SK-N-SH (cell line): ENCODE measurements around the gene SEZ6L. TPM values are rescaled to one million over a fixed set of nuclear protein-coding genes. Genes with fewer than 3 reads are reported as not detected.

Experiments
- CTCF ChIA-PET: fragments of 300-600, 350-600 bp; formaldehyde crosslinking; extraction: SDS; loops from one replicate; lab custom pipeline; 2021; lab: Yijun Ruan, JAX
- POLR2A ChIA-PET: fragments of 350-600 bp; sonication (Branson Sonifier 250); formaldehyde crosslinking; extraction: SDS; loops from one replicate; lab custom pipeline; 2020; ENCODE audit warnings: antibody characterized with exemption, inconsistent platforms; lab: Yijun Ruan, JAX
- DNase-seq: peaks from one replicate; pipeline ENCODE4 v3.0.0; 2012
- H2AFZ ChIP-seq: fragments of 200-600 bp; sonication (generic); 2 replicates; pipeline ENCODE4 v1.8.1; 2016; ENCODE audit warnings: antibody characterized with exemption, mild to moderate bottlenecking, low read depth
- H3F3A ChIP-seq: fragments of 200-600 bp; sonication (generic); replicated peaks from 2 replicates; pipeline ENCODE3; 2016; ENCODE audit warnings: antibody characterized with exemption, mild to moderate bottlenecking; ENCODE audit not compliant: insufficient read depth
- H3K27ac ChIP-seq, 2 experiments: fragments of 200-500 bp in 1 of 2; fragments of 200-600 bp in 1 of 2; sonication (Bioruptor generic) in 1 of 2; sonication (generic), shearing (Covaris generic) in 1 of 2; 2 replicates each; pipeline versions ENCODE4 v1.5.1 to v1.6.1; 2014 to 2016; ENCODE audit warnings: low read depth in 2 of 2, inconsistent platforms in 1 of 2, low read length in 1 of 2, mild to moderate bottlenecking in 1 of 2, mixed read lengths in 1 of 2
- H3K27me3 ChIP-seq: fragments of 200-600 bp; sonication (generic), shearing (Covaris generic); 2 replicates; pipeline ENCODE4 v1.6.1; 2016; ENCODE audit warnings: mixed run types; ENCODE audit not compliant: insufficient read depth
- H3K36me3 ChIP-seq, 2 experiments: fragments of 200-500 bp in 1 of 2; fragments of 200-600 bp in 1 of 2; sonication (Bioruptor generic) in 1 of 2; sonication (generic) in 1 of 2; replicated peaks in 1 of 2; 2 replicates each; pipeline versions ENCODE3 to v1.5.1; 2014 to 2016; ENCODE audit warnings: low read length in 1 of 2, mild to moderate bottlenecking in 1 of 2; ENCODE audit not compliant: insufficient read depth in 2 of 2, control insufficient read depth in 1 of 2
- H3K4me1 ChIP-seq, 2 experiments: fragments of 200-500 bp in 1 of 2; fragments of 200-600 bp in 1 of 2; sonication (Bioruptor generic) in 1 of 2; sonication (generic), shearing (Covaris generic) in 1 of 2; 2 replicates each; pipeline versions ENCODE4 v1.5.1 to v1.6.1; 2014 to 2016; ENCODE audit warnings: low read depth in 1 of 2, low read length in 1 of 2, mixed run types in 1 of 2; ENCODE audit not compliant: insufficient read depth in 2 of 2, control insufficient read depth in 1 of 2
- H3K4me2 ChIP-seq: fragments of 200-600 bp; sonication (generic), shearing (Covaris generic); 2 replicates; pipeline ENCODE4 v1.6.1; 2017; ENCODE audit warnings: mixed run types
- H3K4me3 ChIP-seq, 2 experiments: fragments of 200-500 bp in 1 of 2; fragments of 200-600 bp in 1 of 2; sonication (Bioruptor generic) in 1 of 2; sonication (generic), shearing (Covaris generic) in 1 of 2; 2 replicates each; pipeline versions ENCODE4 v1.5.1 to v1.8.1; 2014 to 2016; ENCODE audit warnings: low read depth in 2 of 2, inconsistent platforms in 1 of 2, low read length in 1 of 2, mild to moderate bottlenecking in 1 of 2, mixed read lengths in 1 of 2, moderate library complexity in 1 of 2
- H3K79me2 ChIP-seq: fragments of 200-600 bp; sonication (generic); 2 replicates; pipeline ENCODE4 v1.8.1; 2017; ENCODE audit warnings: mild to moderate bottlenecking; ENCODE audit not compliant: insufficient read depth
- H3K9ac ChIP-seq: fragments of 200-600 bp; sonication (generic); 2 replicates; pipeline ENCODE4 v1.6.1; 2017; ENCODE audit warnings: mixed run types
- H3K9me2 ChIP-seq: fragments of 200-600 bp; sonication (generic); 2 replicates; pipeline ENCODE4 v1.6.1; 2017; ENCODE audit warnings: mixed run types
- H3K9me3 ChIP-seq: fragments of 200-600 bp; sonication (generic); 2 replicates; pipeline ENCODE4 v1.6.1; 2017; ENCODE audit warnings: mixed run types, mild to moderate bottlenecking, moderate library complexity
- H4K20me1 ChIP-seq: fragments of 200-600 bp; sonication (generic); 2 replicates; pipeline ENCODE4 v1.6.1; 2017; ENCODE audit warnings: mild to moderate bottlenecking, mixed run types; ENCODE audit not compliant: insufficient read depth
- CTCF ChIP-seq: fragments of 200-600 bp; sonication (generic); IDR thresholded peaks from 2 replicates; pipeline ENCODE4 v1.6.1; 2017; ENCODE audit warnings: antibody characterized with exemption, mild to moderate bottlenecking, moderate library complexity
- FOXJ3 ChIP-seq: sonication (generic); formaldehyde crosslinking; IDR thresholded peaks from 2 replicates; pipeline ENCODE4 v1.5.1; 2020; ENCODE audit warnings: mild to moderate bottlenecking, missing genetic modification reagents
- GABPA ChIP-seq: IDR thresholded peaks from 2 replicates; pipeline ENCODE4 v1.4.0; 2012; ENCODE audit warnings: low read depth, mild to moderate bottlenecking
- JUND ChIP-seq: IDR thresholded peaks from 2 replicates; pipeline ENCODE4 v1.4.0; 2012
- MAX ChIP-seq: IDR thresholded peaks from 2 replicates; pipeline ENCODE4 v1.4.0; 2012; ENCODE audit warnings: low read depth
- MEF2A ChIP-seq: IDR thresholded peaks from 2 replicates; pipeline ENCODE4 v1.4.0; 2012; ENCODE audit warnings: low read depth, borderline replicate concordance
- MXI1 ChIP-seq: IDR thresholded peaks from 2 replicates; pipeline ENCODE4 v1.6.1; 2012; ENCODE audit warnings: mild to moderate bottlenecking, low read depth, low read length, improper control_type of control experiment
- PBX3 ChIP-seq: IDR thresholded peaks from 2 replicates; pipeline ENCODE4; 2012
- RAD21 ChIP-seq: IDR thresholded peaks from 2 replicates; pipeline ENCODE4 v1.6.1; 2012; ENCODE audit warnings: mild to moderate bottlenecking, low read length
- RCOR1 ChIP-seq: fragments of 150-350 bp; IDR thresholded peaks from 2 replicates; pipeline ENCODE4 v1.6.1; 2017; ENCODE audit warnings: antibody characterized with exemption, low read length
- REST ChIP-seq: IDR thresholded peaks from 2 replicates; pipeline ENCODE4 v1.6.1; 2012; ENCODE audit warnings: mild to moderate bottlenecking, low read depth, low read length, moderate library complexity
- RXRA ChIP-seq: IDR thresholded peaks from 2 replicates; pipeline ENCODE4 v1.4.0; 2012; ENCODE audit warnings: low read depth, mild to moderate bottlenecking, borderline replicate concordance
- SMC3 ChIP-seq: IDR thresholded peaks from 2 replicates; pipeline ENCODE4 v1.6.1; 2012; ENCODE audit warnings: low read depth, low read length, improper control_type of control experiment
- TAF1 ChIP-seq: IDR thresholded peaks from 2 replicates; pipeline ENCODE4 v1.6.1; 2012; ENCODE audit warnings: low read depth, mild to moderate bottlenecking, low read length, moderate library complexity, borderline replicate concordance
- TEAD4 ChIP-seq: IDR thresholded peaks from 2 replicates; pipeline ENCODE4 v1.4.0; 2012; ENCODE audit warnings: mild to moderate bottlenecking, borderline replicate concordance; ENCODE audit not compliant: insufficient read depth
- YY1 ChIP-seq: IDR thresholded peaks from 2 replicates; pipeline ENCODE4 v1.4.0; 2012; ENCODE audit warnings: low read depth, mild to moderate bottlenecking
- WGBS: methylation state at CpG from one replicate; pipeline ENCODE4 v1.1.6; 2017; ENCODE audit warnings: low lambda C conversion rate; 5-methylcytosine and 5-hydroxymethylcytosine counted together
- polyA plus RNA-seq, 3 experiments: library from polyadenylated mRNA; depleted of rRNA; stranded (reverse); fragments of >200 nt; gene quantifications; 2 replicates each; pipeline ENCODE4 v1.2.3, GENCODE V29; 2012

The SEZ6L gene
- polyA plus RNA-seq, 1 of the 3 experiments (the other 2 are of a cell fraction) = 0.10 TPM

- POLR2A ChIA-PET = no interaction called here
- DNase-seq = no peak
- Histone ChIP-seq H3K79me2 (no peaks in the 10 kb centered on the region), H3K9me2 (no peaks in the 10 kb centered on the region), H3K9ac (no peak overlapping the region), H3K4me1 (peaks cover 6 to 7% of the 10 kb centered on the region in 2 experiments; a peak in 2 of 4 replicates), H3F3A (no peaks in the 10 kb centered on the region), H3K36me3 (no peaks in the 10 kb centered on the region), H3K9me3 (no peaks in the 10 kb centered on the region), H4K20me1 (no peaks in the 10 kb centered on the region), H3K27ac (no peak overlapping the region), H3K4me2 (no peak overlapping the region), H3K4me3 (no peak overlapping the region), H3K27me3 (no peaks in the 10 kb centered on the region), H2AFZ (no peak overlapping the region)
- WGBS = 33% methylated on average over 12 of the region's 12 CpGs
- TF ChIP-seq SMC3 (no peak), TEAD4 (no peak), JUND (no peak), YY1 (no peak), CTCF (no peak), FOXJ3 (CRISPR knock-in tag) (no peak), TAF1 (no peak), MAX (no peak), MEF2A (no peak), REST (no peak), RAD21 (no peak), RXRA (no peak), MXI1 (no peak), RCOR1 (no peak), PBX3 (no peak), GABPA (no peak)
- CTCF ChIA-PET = interaction anchor here (0.9 to 4.4 kb wide), 6 partner anchors 9 to 548 kb away, joined by 3 to 22 read pairs (median 4); no protein-coding TSS in a partner anchor
Observed at GRCh38 chr22:26321469-26321913, 152.2 kb downstream of the SEZ6L start.
